ENCODE measurements around the gene NATD1.
"Not testable (repeated sequence)": the region's sequence is repeated elsewhere in the genome, so short reads cannot be mapped to it uniquely, and the experiment has no call there.

The NATD1 gene

GRCh38 chr17:21243516-21244303 is 9.5 kb downstream of the NATD1 start:
- no peak for DNase-seq

GRCh38 chr17:21242780-21243515 is 10.3 kb downstream of the NATD1 start:
- DNase-seq, result no peak

DNA sequence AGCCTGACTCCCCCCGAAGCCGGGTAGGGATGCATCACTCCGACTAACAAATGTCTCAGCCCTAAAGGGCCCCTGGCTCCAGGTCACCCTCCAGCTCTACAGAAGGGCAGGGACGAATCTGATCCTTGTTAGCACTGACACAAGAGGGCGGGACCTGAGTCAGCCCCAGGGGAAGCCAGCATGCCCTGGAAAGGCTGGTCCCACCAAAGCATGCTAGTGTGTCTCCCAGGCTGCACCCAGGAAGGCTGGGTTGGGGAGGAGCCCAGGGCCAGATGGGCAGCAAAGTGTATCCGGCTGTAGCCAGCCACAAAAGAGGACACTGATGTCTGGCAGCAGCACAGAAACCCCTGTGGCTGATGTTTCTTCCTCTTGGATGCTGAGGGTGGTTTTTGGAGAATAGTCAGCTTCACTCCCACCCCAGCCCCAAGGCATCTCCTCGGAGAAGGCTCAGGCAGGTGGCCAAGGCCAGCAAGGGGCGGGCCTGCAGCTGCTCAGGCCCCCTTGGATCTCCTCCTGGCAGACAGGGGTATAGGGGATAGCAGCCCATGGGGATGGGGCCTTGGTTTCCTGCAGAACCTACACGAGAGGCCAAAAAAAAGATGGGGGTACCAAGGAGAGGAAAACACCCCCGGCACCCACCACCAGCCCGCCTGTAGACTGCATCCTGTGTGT is 11.0 kb downstream of the NATD1 start:
- DNase-seq, result no peak

GRCh38 chr17:21241564-21241963 is 11.6 kb downstream of the NATD1 start:
- no peak for DNase-seq

DNA sequence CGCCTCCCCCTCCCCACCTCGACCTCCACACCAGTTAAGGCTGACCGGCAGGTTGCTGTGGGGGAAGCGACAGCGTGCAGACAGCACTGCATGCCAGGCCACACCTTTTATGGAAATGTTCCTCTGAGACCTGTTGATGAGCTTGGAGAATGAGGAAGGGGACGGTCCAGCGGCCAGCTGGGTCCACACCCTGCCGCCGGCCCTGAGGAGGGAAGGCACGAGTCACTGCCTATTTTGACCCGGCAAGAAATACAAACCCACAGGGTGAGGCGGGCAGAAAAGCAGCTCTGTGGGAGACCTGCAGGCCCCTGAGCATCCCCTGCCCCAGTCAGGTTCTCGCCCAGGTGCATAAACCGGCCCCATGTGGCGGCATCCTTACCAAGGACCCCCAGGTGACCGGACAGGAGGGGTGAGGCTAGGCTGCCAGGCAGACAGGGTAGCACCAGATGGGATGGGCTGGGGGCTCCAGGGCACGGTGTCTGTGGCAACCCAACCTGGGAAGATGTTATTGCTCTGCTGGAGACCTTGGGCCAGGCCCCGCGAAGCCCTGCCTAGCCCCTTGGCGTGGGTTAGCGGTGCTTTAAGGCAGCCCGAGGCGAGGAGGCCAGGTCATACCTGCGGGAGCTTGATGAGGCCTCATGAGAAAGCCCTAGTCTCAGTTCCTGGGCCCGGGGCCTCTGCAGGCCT is 12.7 kb downstream of the NATD1 start:
- no peak for DNase-seq

DNA sequence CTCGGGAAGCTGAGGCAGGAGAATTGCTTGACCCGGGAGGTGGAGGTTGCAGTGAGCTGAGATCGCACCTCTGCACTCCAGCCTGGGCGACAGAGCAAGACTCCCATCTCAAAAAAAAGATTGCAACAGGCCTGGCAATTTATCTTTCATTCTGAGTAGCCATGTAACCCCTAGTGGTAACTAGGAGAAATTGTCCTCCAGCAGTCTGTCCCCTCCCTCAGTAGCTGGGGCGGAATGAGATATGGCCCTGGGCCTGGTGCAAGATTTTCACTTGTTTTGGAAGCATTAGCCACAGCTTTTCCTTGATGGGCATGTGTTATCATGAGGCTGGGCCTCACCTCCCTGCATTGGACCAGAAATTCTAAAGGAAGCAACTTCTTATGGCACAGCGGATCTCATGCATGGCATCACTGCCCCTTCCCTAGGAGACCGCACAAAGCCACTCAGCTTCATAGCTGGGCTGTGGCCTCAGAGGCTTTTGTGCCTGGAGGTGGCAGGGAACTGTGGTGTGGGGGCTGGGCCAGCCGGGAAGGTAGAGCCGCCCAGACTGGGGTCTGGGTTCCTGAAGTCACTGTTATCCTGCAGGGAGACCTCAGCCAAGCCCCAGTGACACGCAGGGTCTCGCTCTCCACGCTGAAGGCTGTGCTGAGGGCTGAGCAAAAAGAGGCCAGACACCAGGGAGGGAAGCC is 13.4 kb downstream of the NATD1 start:
- DNase-seq, result peak in 1 of 5 experiments; percentile 36

GRCh38 chr17:21235921-21236320 is 17.3 kb downstream of the NATD1 start:
- DNase-seq, result no peak

DNA sequence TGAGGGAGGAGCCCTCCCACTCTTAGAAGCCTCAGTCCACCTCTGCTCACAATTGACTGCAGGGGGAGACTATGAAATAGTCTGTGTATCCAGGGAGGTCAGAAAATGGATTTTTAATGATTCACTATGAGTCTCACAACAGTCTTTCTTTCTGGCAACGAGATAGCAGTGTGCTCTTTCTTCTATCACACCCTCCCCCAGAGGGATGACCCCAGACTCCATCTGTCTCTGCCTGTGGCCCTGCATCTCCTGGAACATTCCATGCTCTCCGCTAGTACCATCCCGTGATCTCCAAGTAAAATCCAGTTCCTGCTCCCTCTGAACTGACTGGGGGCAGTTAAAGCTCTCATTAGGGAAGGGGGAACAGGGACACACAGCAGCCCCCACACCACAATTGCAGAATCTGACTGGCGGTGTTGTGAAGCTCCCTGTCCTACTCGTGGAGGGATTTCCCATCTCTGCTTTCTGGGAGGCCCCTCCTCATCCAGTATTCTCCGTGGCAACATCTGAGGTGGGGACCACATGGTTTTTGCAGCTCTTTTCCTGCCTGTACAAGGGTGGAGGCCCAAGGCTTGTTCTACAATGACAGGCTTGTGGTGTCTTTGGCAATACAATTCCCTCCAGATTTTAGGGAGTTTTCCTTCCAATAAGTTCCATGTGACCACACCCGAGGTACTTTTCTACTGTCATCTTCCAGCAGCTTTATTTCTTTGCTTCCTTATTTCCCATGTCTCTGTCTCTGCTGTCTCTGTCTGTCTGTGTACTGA is 19.4 kb downstream of the NATD1 start:
- no peak for DNase-seq

GRCh38 chr17:21232033-21232749 is 21.0 kb downstream of the NATD1 start:
- no peak for DNase-seq

DNA sequence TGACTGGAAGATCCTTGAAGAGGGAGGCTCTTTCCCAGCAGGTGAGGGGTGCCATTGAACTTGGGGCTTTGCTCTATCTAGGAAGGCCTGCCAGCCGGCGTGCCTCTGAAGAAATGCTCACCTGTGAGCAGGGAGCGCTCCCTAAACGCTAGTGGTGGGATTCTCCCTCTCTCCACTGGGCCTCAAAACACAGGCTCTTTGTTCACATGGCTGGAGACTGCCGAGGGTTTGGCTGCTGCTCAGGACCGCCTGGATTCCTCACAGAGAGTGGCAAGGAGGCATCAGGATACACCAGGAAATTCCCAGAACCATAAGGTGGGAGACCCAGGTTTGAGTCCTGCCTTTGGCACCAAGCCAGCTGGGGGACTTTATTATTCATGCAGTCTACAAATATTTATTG is 21.7 kb downstream of the NATD1 start:
- DNase-seq, result no peak

DNA sequence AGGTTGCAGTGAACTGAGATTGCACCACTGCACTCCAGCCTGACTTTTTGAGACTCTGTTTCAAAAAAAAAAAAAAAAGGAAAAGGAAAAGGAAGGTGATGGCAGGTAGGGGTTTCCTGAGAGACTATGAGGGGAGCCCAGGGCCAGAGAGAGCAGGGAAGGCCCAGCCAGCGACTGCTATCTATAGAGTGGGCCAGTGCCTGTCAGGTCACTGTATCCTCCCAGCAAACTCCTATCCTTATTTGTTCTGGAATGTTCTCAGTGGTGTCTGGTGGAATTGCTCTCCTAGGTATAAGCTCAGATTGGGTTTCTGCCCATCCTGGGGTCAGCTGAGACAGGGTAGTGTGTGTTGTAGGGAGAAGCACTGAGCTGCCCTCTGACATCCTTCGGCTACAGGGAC is 24.4 kb downstream of the NATD1 start:
- no peak for DNase-seq

DNA sequence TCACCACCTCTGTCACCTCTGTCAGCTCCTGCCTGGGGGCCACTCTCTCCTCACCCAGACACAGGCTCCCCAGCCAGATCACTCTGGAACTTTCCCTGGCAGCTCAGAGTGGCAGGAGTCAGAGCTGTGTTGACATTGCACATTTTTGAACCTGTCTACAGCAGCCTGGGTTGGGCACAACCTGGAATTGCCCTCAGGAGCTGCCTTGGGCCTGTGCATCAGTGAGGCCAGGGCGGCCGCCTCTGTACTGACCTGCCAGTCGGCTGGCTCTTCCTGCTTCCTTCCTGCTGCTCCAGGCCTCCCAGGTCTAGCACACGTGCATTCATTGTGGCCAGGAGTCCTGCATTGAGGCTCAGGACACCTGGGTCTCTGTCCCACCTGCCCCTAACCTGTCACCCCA is 25.1 kb downstream of the NATD1 start:
- DNase-seq, result no peak

GRCh38 chr17:21227277-21227676 is 25.9 kb downstream of the NATD1 start:
- DNase-seq, result not testable (repeated sequence)

DNA sequence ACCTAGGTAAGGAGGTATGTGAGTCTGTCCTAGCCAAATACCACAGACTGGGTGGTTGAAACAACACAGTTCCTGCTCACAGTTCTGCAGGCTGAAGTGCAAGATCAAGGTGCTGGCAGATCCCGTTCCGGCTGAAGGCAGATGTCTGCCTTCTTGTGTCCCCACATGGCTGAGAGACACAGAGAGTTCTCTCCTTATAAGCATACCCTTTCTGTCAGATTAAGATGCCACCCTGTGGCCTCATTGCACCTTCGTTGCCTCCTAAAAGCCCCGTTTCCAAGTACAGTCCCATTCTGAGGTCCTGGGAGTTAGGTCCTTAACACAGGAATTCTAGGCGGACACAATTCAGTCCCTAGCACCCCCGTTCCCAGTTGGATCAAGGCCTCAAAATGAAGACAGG is 30.1 kb downstream of the NATD1 start:
- DNase-seq, result no peak

DNA sequence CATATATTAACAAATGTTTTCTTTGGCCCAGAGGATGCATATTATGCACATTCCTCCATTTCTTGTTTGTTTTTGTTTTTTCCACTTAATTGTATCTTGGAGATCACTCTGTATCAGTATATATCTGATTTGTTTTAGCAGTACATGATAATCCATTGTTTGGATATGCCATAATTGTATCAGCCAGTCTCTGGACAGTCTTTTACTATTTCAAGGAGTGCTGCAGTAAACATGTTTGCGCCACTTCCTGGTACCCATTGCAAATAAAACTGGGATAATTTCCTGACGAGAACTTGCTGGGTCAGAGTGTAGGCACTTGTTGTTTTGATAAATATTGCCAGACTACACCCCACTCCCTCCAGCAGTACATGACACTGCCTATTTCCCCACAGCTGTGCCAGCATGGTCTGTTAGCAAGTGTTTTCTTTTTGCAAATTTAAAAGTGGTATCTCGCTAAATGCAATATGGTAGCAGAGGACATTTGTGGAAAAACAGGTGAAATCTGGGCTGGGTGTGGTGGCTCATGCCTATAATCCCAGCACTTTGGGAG is 34.3 kb downstream of the NATD1 start:
- no peak for DNase-seq

DNA sequence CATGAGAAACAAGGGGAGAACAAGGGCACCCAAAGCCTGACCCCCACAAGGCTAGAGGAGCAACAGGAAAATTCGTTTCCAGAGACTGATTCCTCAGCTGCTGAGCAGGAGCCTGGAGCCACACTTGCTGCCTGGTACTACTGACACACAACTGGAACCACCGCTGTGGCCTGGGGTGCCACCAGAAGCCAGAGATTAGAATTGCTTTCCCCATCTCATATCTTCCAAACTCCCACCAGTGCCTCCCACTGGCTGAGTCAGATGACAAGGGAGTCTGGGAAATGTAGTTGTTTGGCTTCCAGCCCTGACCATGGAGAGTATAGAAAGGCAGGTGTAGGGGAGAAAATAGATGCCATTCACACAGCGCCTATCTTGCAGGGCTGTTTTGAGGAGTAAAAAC is 35.1 kb downstream of the NATD1 start:
- peak in 1 of 5 experiments; percentile 46 for DNase-seq

DNA sequence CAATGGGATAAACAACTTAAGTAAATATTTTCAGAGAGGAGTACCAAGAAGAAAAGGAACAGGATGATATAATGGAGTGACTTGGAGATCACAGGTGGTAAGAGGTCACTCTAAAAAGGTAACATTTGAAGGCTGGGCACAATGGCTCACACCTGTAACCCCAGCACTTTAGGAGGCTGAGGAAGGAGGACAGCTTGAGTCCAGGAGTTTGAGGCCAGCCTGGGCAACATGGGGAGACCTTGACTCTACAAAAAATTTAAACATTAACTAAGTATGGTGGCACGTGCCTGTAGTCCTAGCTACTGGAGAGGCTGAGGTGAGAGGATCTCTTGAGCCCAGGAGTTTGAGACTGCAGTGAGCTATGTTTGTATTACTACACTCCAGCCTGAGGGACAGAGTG is 35.9 kb downstream of the NATD1 start:
- DNase-seq, result no peak

GRCh38 chr17:21215935-21216334 is 37.3 kb downstream of the NATD1 start:
- DNase-seq, result no peak

DNA sequence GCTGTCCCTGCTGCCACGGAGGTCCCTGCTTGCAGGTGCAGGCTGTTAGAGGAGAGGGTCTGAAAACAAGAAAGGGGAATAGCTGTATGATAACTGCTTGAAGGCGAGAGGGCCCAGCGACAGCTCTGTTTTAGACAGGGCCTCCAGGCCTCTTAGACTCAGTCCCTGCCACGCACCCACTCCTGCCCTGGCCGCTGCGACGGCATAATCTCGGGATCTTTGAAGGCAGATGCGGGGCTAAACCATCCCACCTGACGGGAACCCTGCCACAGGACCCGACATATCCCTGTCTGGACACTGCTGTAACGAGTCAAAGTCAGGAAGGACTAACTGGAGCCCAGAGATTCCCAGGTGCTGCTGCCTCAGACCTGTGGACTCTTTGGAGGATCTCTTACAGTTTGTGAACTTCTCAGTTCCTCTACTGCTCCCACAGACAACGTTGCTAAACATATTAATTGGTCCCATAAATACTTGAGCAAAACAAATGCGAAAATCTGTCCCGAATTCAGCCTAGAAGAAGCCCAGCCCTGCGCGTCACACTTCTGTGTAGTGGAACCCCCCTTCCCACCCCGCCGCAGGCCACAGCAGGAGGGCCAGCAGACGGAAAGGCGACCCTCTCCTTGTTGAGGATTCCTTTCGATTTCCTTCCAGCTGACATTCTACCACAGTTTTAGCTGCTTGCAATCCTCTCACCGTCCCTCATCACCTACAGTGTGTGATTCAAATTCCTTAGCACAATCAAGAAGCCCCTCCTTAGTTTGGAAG is 38.3 kb downstream of the NATD1 start:
- no peak for DNase-seq

Measured in T-helper 2 cell (primary cell).